Measurements from ENCODE around the gene ERICH6. TPM values are rescaled to one million over a fixed set of nuclear protein-coding genes. Genes with fewer than 3 reads are reported as not detected.

The ERICH6 gene
- total and polyA plus RNA-seq, 2 donors (not counting 3 experiments of a cell fraction or from before 2014, with no cell fraction given), result not detected

- intact Hi-C loops (cut with micrococcal nuclease) (no loop called here), dilution Hi-C loops (cut with MboI; ENCODE audit: extremely low pct_ligation_motif_present, low sequenced_read_pairs) (no loop called here)
- no peaks in the 10 kb centered on the region for H3K9me3 ChIP-seq (replicated peaks; ENCODE audit: control insufficient read depth, insufficient read depth, low read length)
- no peak overlapping the region for H3K9ac ChIP-seq (replicated peaks; ENCODE audit: extremely low read depth, insufficient read depth, low read length)
- no peak overlapping the region for H2AFZ ChIP-seq (ENCODE audit: low read depth, low read length)
- DNase-seq (ENCODE audit: low read depth, low spot score) (no peak), FAIRE-seq (no peak)
- no peaks in the 10 kb centered on the region for H4K20me1 ChIP-seq (replicated peaks; ENCODE audit: control insufficient read depth, extremely low read depth, insufficient read depth, low read length)
- CTCF ChIA-PET, result interaction anchor here (1.1 kb wide), 1 partner anchor 12 kb away, joined by 3 read pairs; no protein-coding TSS in a partner anchor
- H3K27me3 ChIP-seq (ENCODE audit: control insufficient read depth in 2 of 2, insufficient read depth in 2 of 2, low read length in 2 of 2), result no peaks in the 10 kb centered on the region
- H3K4me2 ChIP-seq (ENCODE audit: insufficient read depth, low read length), result no peak overlapping the region
- no peak overlapping the region for H3K27ac ChIP-seq (ENCODE audit: insufficient read depth, low read depth, low read length)
- H3K4me1 ChIP-seq (ENCODE audit: control insufficient read depth, extremely low read depth, insufficient read depth, low read length), result no peaks in the 10 kb centered on the region
- BruUV-seq (replicated peaks), result no TSS peak
- H3K79me2 ChIP-seq (ENCODE audit: control insufficient read depth, insufficient read depth, low read length), result peaks cover 10% of the 10 kb centered on the region
- H3K9me1 ChIP-seq (replicated peaks; ENCODE audit: control insufficient read depth, extremely low read depth, insufficient read depth, low read length), result no peaks in the 10 kb centered on the region
- no peak overlapping the region for H3K4me3 ChIP-seq (replicated peaks in 1 of 3; ENCODE audit: insufficient read depth in 1 of 3, low read depth in 1 of 3, low read length in 3 of 3)
- peaks cover 4 to 15% of the 10 kb centered on the region in 2 experiments for H3K36me3 ChIP-seq (ENCODE audit: control insufficient read depth in 2 of 2, extremely low read depth in 1 of 2, insufficient read depth in 2 of 2, low read length in 2 of 2)
- no peak for TF ChIP-seq POLR2AphosphoS5 (IDR thresholded peaks at IDR 0.05; ENCODE audit: insufficient read depth, low read depth, low read length)
- TF ChIP-seq JUN (IDR thresholded peaks at IDR 0.05; ENCODE audit: borderline replicate concordance, insufficient read depth, insufficient read length, low read depth), result no peak
- TF ChIP-seq EZH2 (IDR thresholded peaks at IDR 0.05; ENCODE audit: borderline replicate concordance, low read depth, low read length, severe bottlenecking), result no peak
- TF ChIP-seq POLR2A (IDR thresholded peaks at IDR 0.05; ENCODE audit: low read depth, low read length), result no peak
- TF ChIP-seq MAX (IDR thresholded peaks at IDR 0.05; ENCODE audit: insufficient read depth, insufficient read length), result no peak
- TF ChIP-seq CTCF (IDR thresholded peaks at IDR 0.05; ENCODE audit: extremely low read depth in 1 of 2, insufficient read depth in 1 of 2, low read depth in 1 of 2, low read length in 2 of 2), result no peak
- TF ChIP-seq FOS (IDR thresholded peaks at IDR 0.05; ENCODE audit: borderline replicate concordance, insufficient read depth, low read length), result no peak
- TF ChIP-seq GATA2 (IDR thresholded peaks at IDR 0.05; ENCODE audit: insufficient read depth, insufficient read length, low read depth, low read length), result no peak
- no peak for TF ChIP-seq MYC (IDR thresholded peaks at IDR 0.05; ENCODE audit: low read depth, low read length)
- POLR2A ChIA-PET, result no interaction called here
These were observed 77.4 kb downstream of the ERICH6 start for GRCh38 chr3:150626148-150626930.
